ENCODE data around the gene MGMT. TPM values are rescaled to one million over a fixed set of nuclear protein-coding genes. Genes with fewer than 3 reads are reported as not detected.

Gene MGMT
- total RNA-seq, 3 donors from 2014 or later = 34.1 to 57.8 (median 46.7) TPM

GRCh38 chr10:129808092-129808983 lies 341.3 kb downstream of the MGMT start:
- Histone ChIP-seq H3K36me3 (no peaks in the 10 kb centered on the region), H3K27me3 (no peaks in the 10 kb centered on the region), H3K4me1 (no peaks in the 10 kb centered on the region), H3K27ac (no peak overlapping the region), H3K9me3 (peaks cover 13 to 16% of the 10 kb centered on the region in 2 donors), H3K4me3 (no peak overlapping the region)
- no peak for DNase-seq (ENCODE audit: low spot score in 2 of 2)
- TF ChIP-seq CTCF (IDR thresholded peaks at IDR 0.05) (no peak), POLR2A (IDR thresholded peaks at IDR 0.05) (no peak), POLR2AphosphoS5 (IDR thresholded peaks at IDR 0.05) (no peak)
- intact Hi-C loops (cut with DNase I; ENCODE audit: low total_unique reads) = no loop called here

GRCh38 chr10:129809431-129809830 lies 342.4 kb downstream of the MGMT start:
- no peak for DNase-seq (ENCODE audit: low spot score in 2 of 2)
- TF ChIP-seq POLR2A (IDR thresholded peaks at IDR 0.05) = no peak
- TF ChIP-seq POLR2AphosphoS5 (IDR thresholded peaks at IDR 0.05) = no peak
- no peak for TF ChIP-seq CTCF (IDR thresholded peaks at IDR 0.05)
- no peak overlapping the region for H3K27ac ChIP-seq
- peaks cover 9 to 13% of the 10 kb centered on the region in 2 donors for H3K9me3 ChIP-seq
- H3K4me1 ChIP-seq = no peaks in the 10 kb centered on the region
- H3K4me3 ChIP-seq = no peak overlapping the region
- H3K36me3 ChIP-seq = no peaks in the 10 kb centered on the region
- intact Hi-C loops (cut with DNase I; ENCODE audit: low total_unique reads) = no loop called here
- H3K27me3 ChIP-seq = no peaks in the 10 kb centered on the region

DNA sequence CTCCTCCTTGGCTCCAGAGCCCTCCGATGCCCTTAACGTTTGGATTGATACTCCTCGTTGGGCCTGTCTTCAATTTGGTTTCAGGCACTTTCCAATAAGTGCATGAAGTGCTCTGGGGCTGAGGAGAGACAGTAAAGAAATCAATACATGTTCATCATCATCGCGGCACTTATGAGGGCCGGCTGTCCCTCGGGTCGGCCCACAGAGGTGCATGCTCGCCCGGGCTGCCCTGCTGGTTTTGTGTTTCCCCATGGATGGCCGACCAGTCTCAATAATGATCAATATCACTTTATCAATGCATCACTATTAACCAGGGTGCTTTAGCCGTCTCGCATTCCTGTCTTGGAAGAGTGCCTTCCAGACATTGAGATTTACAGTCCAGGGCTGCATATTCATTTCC lies 342.8 kb downstream of the MGMT start:
- Histone ChIP-seq H3K4me3 (no peak overlapping the region), H3K36me3 (no peaks in the 10 kb centered on the region), H3K9me3 (peaks cover 9 to 13% of the 10 kb centered on the region in 2 donors), H3K27ac (no peak overlapping the region), H3K27me3 (no peaks in the 10 kb centered on the region), H3K4me1 (no peaks in the 10 kb centered on the region)
- DNase-seq (ENCODE audit: low spot score in 2 of 2) = no peak
- intact Hi-C loops (cut with DNase I; ENCODE audit: low total_unique reads) = loop anchor here (10.0 kb wide), 1 partner anchor 985 kb away; no protein-coding TSS in a partner anchor
- TF ChIP-seq POLR2AphosphoS5 (IDR thresholded peaks at IDR 0.05) (no peak), CTCF (IDR thresholded peaks at IDR 0.05) (no peak), POLR2A (IDR thresholded peaks at IDR 0.05) (no peak)

- no peak for DNase-seq (ENCODE audit: low spot score in 2 of 2)
- no peak for TF ChIP-seq POLR2AphosphoS5 (IDR thresholded peaks at IDR 0.05)
- TF ChIP-seq POLR2A (IDR thresholded peaks at IDR 0.05) = no peak
- TF ChIP-seq CTCF (IDR thresholded peaks at IDR 0.05) = no peak
These were observed 344.2 kb downstream of the MGMT start for GRCh38 chr10:129811208-129811607.

GRCh38 chr10:129812398-129812797 lies 345.4 kb downstream of the MGMT start:
- intact Hi-C loops (cut with DNase I; ENCODE audit: low total_unique reads) = loop anchor here (10.0 kb wide), 1 partner anchor 982 kb away; no protein-coding TSS in a partner anchor
- TF ChIP-seq POLR2A (IDR thresholded peaks at IDR 0.05) = no peak
- TF ChIP-seq POLR2AphosphoS5 (IDR thresholded peaks at IDR 0.05) = no peak
- TF ChIP-seq CTCF (IDR thresholded peaks at IDR 0.05) = no peak
- no peaks in the 10 kb centered on the region for H3K4me1 ChIP-seq
- no peak overlapping the region for H3K27ac ChIP-seq
- DNase-seq (ENCODE audit: low spot score in 2 of 2) = no peak
- no peaks in the 10 kb centered on the region for H3K27me3 ChIP-seq
- H3K9me3 ChIP-seq = no peaks in the 10 kb centered on the region
- no peaks in the 10 kb centered on the region for H3K36me3 ChIP-seq
- H3K4me3 ChIP-seq = no peak overlapping the region

More at GRCh38 chr10:129811208-129811607, 344.2 kb downstream of the MGMT start:
- Histone ChIP-seq H3K9me3 (peaks cover 4% of the 10 kb centered on the region in 2 donors), H3K27me3 (no peaks in the 10 kb centered on the region), H3K27ac (no peak overlapping the region), H3K36me3 (no peaks in the 10 kb centered on the region), H3K4me3 (no peak overlapping the region), H3K4me1 (no peaks in the 10 kb centered on the region)
- intact Hi-C loops (cut with DNase I; ENCODE audit: low total_unique reads) = loop anchor here (10.0 kb wide), 1 partner anchor 984 kb away; no protein-coding TSS in a partner anchor
